Activated B cell treated with CpG ODN at 0.5 μM for 24 hours (primary cell): Measurements from ENCODE around the gene CYB561D1. TPM values are rescaled to one million over a fixed set of nuclear protein-coding genes. Genes with fewer than 3 reads are reported as not detected.

Experiments
- ATAC-seq: fragments of 200-7000 bp; cut with Tn5 transposase; one replicate; pipeline ENCODE4 v1.10.0; 2021; ENCODE audit warnings: low read depth, mild to moderate bottlenecking, moderate library complexity
- CTCF ChIA-PET: fragments of 350-600 bp; sonication (Branson Sonifier 250); formaldehyde crosslinking; loops from one replicate; lab custom pipeline; 2021; ENCODE audit warnings: antibody characterized with exemption; lab: Charles Lee
- POLR2A ChIA-PET: fragments of 350-600 bp; sonication (Branson Sonifier 250); formaldehyde crosslinking; loops from one replicate; lab custom pipeline; 2021; ENCODE audit warnings: antibody characterized with exemption; lab: Charles Lee
- DNase-seq: peaks from one replicate; pipeline ENCODE4 v3.0.0; 2022
- H3K27ac Mint-ChIP-seq: one replicate; pipeline ENCODE4 v1.8.0; 2020; ENCODE audit warnings: mixed read lengths
- H3K27me3 Mint-ChIP-seq: one replicate; pipeline ENCODE4 v1.8.0; 2021; ENCODE audit warnings: mixed read lengths
- H3K36me3 Mint-ChIP-seq: one replicate; pipeline ENCODE4 v1.8.0; 2021; ENCODE audit warnings: low read depth, mixed read lengths
- H3K4me1 Mint-ChIP-seq: one replicate; pipeline ENCODE4 v1.8.0; 2021; ENCODE audit warnings: mixed read lengths
- H3K4me3 Mint-ChIP-seq: one replicate; pipeline ENCODE4 v1.8.0; 2020; ENCODE audit warnings: mild to moderate bottlenecking, mixed read lengths
- H3K9me3 Mint-ChIP-seq: one replicate; pipeline ENCODE4 v1.8.0; 2020; ENCODE audit warnings: mixed read lengths
- intact Hi-C: fragments of 100-400 bp; cut with micrococcal nuclease; formaldehyde crosslinking; loops from one replicate; pipeline ENCODE4 v1.15.1; 2024
- total RNA-seq: library from RNA; stranded (reverse); gene quantifications from 2 replicates; pipeline ENCODE4 v1.2.3, GENCODE V29; 2022
- TF ChIP-seq, protein P1 (sequence below): fragments of 200-600 bp; IDR thresholded peaks from one replicate; pipeline ENCODE4 v1.8.0; 2022; ENCODE audit warnings: antibody characterized with exemption, mild to moderate bottlenecking

Gene CYB561D1
- total RNA-seq, 1 donor from 2014 or later = 18.1 TPM

DNA sequence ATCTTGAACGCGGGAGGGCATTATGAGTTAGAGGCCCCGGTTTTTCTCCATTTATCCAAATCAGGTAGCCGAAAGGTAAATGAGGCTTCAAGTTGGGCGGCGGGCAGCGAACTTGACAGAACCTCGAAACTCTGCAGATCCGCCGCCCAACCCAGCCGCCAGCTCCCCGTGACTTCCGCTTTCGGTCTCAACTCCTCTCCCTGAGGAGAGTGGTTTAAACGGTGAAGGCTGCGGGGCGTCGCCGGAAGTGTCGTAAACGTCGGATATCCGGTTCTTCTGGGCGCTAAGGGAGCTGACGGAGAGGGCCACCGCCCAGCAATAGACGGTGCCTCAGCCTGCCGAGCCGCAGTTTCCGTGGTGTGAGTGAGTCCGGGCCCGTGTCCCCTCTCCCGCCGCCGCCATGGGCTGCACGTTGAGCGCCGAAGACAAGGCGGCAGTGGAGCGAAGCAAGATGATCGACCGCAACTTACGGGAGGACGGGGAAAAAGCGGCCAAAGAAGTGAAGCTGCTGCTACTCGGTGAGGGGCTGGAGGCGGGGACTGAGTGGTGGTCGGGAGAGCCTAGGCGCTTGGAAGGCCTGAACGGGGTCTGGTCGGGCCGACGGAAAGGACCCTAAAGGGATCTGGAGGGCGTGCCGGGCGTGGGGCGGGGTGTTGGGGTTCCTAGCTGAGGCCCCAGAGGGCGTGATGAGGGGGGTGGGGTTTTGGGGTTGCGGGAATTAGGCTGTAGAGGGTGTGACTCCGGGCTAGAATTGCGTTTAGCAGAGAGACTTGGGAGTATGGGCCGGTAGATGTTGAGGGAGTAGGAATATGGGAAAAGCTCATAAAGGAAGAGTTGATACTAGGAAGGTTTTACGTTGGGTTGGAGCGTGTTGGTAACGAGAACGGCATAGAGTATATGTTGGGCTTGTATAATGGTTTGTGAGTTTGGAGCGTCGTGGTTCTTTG is 54.7 kb downstream of the CYB561D1 start, which contains the start of gene GNAI3:
Gene GNAI3 (plus strand): TSS at position 295 of the 947 bp plus-strand sequence. CDS start 106 bp downstream, at position 401.
- TF ChIP-seq, protein P1, sequence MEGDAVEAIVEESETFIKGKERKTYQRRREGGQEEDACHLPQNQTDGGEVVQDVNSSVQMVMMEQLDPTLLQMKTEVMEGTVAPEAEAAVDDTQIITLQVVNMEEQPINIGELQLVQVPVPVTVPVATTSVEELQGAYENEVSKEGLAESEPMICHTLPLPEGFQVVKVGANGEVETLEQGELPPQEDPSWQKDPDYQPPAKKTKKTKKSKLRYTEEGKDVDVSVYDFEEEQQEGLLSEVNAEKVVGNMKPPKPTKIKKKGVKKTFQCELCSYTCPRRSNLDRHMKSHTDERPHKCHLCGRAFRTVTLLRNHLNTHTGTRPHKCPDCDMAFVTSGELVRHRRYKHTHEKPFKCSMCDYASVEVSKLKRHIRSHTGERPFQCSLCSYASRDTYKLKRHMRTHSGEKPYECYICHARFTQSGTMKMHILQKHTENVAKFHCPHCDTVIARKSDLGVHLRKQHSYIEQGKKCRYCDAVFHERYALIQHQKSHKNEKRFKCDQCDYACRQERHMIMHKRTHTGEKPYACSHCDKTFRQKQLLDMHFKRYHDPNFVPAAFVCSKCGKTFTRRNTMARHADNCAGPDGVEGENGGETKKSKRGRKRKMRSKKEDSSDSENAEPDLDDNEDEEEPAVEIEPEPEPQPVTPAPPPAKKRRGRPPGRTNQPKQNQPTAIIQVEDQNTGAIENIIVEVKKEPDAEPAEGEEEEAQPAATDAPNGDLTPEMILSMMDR = no peak

More for the DNA sequence above, 54.7 kb downstream of the CYB561D1 start, which contains the start of gene GNAI3:
- H3K36me3 Mint-ChIP-seq = peaks cover 17% of the 10 kb centered on the region
- no peaks in the 10 kb centered on the region for H3K27me3 Mint-ChIP-seq
- ChIA-PET POLR2A (interaction anchor here (0.5 to 2.7 kb wide), 35 partner anchors 10 to 1900 kb away, joined by 3 to 35 read pairs (median 5); partner anchors contain the start of genes AHCYL1, AMPD2, ATXN7L2 and CLCC1), CTCF (interaction anchor here (0.8 to 3.2 kb wide), 13 partner anchors 13 to 463 kb away, joined by 3 to 20 read pairs (median 5); partner anchors contain the start of genes AHCYL1, ATXN7L2 and GSTM1)
- no peaks in the 10 kb centered on the region for H3K9me3 Mint-ChIP-seq
- peak; percentile 93 for DNase-seq
- peak within 1 kb of the TSS; percentile 100 for H3K4me3 Mint-ChIP-seq
- H3K4me1 Mint-ChIP-seq = peaks cover 56% of the 10 kb centered on the region
- intact Hi-C loops = loop anchor here (1.0 to 5.0 kb wide), 9 partner anchors 65 to 664 kb away; partner anchors contain the start of genes AHCYL1, AMPD2, ATXN7L2 and CSF1
- H3K27ac Mint-ChIP-seq = peak within 1 kb of the TSS; percentile 99
- peak; percentile 90 for ATAC-seq

Other genes with a start within 250 kb of the CYB561D1 start
- 0.81 and 1.1 TPM in 2 replicates for gene CELSR2, start 244.6 kb upstream of the CYB561D1 start, total RNA-seq
- gene PSRC1, start 210.9 kb upstream of the CYB561D1 start, total RNA-seq = 0.69 TPM in 1 of 2 replicates, not detected in the other
- not detected in 2 replicates for gene MYBPHL, start 187.1 kb upstream of the CYB561D1 start, total RNA-seq
- 0.20 and 0.37 TPM in 2 replicates for gene SORT1, start 96.2 kb upstream of the CYB561D1 start, total RNA-seq
- 105 and 125 TPM in 2 replicates for gene PSMA5, start 67.6 kb upstream of the CYB561D1 start, total RNA-seq
- not detected in 2 replicates for gene SYPL2, start 27.5 kb upstream of the CYB561D1 start, total RNA-seq
- gene ATXN7L2, start 10.2 kb upstream of the CYB561D1 start, total RNA-seq = 7.5 and 9.0 TPM in 2 replicates
- 0.42 and 0.53 TPM in 2 replicates for gene AMIGO1, start 15.6 kb downstream of the CYB561D1 start, total RNA-seq
- gene GPR61, start 45.8 kb downstream of the CYB561D1 start, total RNA-seq = 0.15 TPM in 1 of 2 replicates, not detected in the other
- 7.5 and 8.4 TPM in 2 replicates for gene GNAI3, start 54.5 kb downstream of the CYB561D1 start, total RNA-seq
- 0.71 TPM in 1 of 2 replicates, not detected in the other for gene GNAT2, start 125.5 kb downstream of the CYB561D1 start, total RNA-seq
- gene AMPD2, start 125.7 kb downstream of the CYB561D1 start, total RNA-seq = 56.8 and 64.9 TPM in 2 replicates
- 13.1 and 13.7 TPM in 2 replicates for gene GSTM4, start 162.0 kb downstream of the CYB561D1 start, total RNA-seq
- 9.2 and 11.0 TPM in 2 replicates for gene GSTM2, start 174.0 kb downstream of the CYB561D1 start, total RNA-seq
- 22.2 and 22.4 TPM in 2 replicates for gene GSTM1, start 193.7 kb downstream of the CYB561D1 start, total RNA-seq
- 0.04 TPM in 1 of 2 replicates, not detected in the other for gene GSTM5, start 218.2 kb downstream of the CYB561D1 start, total RNA-seq
- 0.55 and 0.61 TPM in 2 replicates for gene GSTM3, start 246.9 kb downstream of the CYB561D1 start, total RNA-seq